Liver (tissue), 9 donors: ENCODE measurements around the gene CFAP65. TPM values are rescaled to one million over a fixed set of nuclear protein-coding genes. Genes with fewer than 3 reads are reported as not detected.

Experiments
- DNase-seq: peaks from one replicate; pipeline ENCODE4 v3.0.0-alpha.2; 2017; ENCODE audit warnings: low spot score
- H3K27ac ChIP-seq, 2 donors: one replicate each; pipeline ENCODE4 v1.7.0; 2013; ENCODE audit warnings: inconsistent platforms in 2 of 2, low read length in 2 of 2, control low read depth in 1 of 2, low read depth in 1 of 2, mild to moderate bottlenecking in 1 of 2
- H3K27me3 ChIP-seq, 4 donors: one replicate each; pipeline versions ENCODE4 v1.6.1 to v1.7.0; 2013; ENCODE audit warnings: low read length in 3 of 4, inconsistent platforms in 1 of 4, mild to moderate bottlenecking in 1 of 4, moderate library complexity in 1 of 4; ENCODE audit not compliant: control insufficient read depth in 4 of 4, insufficient read depth in 4 of 4
- H3K36me3 ChIP-seq, 4 donors: one replicate each; pipeline versions ENCODE4 v1.6.1 to v1.7.0; 2013; ENCODE audit warnings: low read length in 3 of 4, mild to moderate bottlenecking in 3 of 4, low read depth in 1 of 4, moderate library complexity in 1 of 4; ENCODE audit not compliant: control insufficient read depth in 4 of 4, insufficient read depth in 3 of 4
- H3K4me1 ChIP-seq, 4 donors: one replicate each; pipeline versions ENCODE4 v1.6.1 to v1.7.0; 2013; ENCODE audit warnings: low read length in 3 of 4, mild to moderate bottlenecking in 3 of 4, moderate library complexity in 1 of 4; ENCODE audit not compliant: control insufficient read depth in 4 of 4, insufficient read depth in 4 of 4
- H3K4me3 ChIP-seq, 3 donors: one replicate each; pipeline versions ENCODE4 v1.6.1 to v1.7.0; 2013; ENCODE audit warnings: low read length in 3 of 3, control low read depth in 1 of 3, low read depth in 1 of 3, mild to moderate bottlenecking in 1 of 3
- H3K9ac ChIP-seq, 2 donors: one replicate each; pipeline ENCODE4 v1.7.0; 2013; ENCODE audit warnings: low read length in 2 of 2, mild to moderate bottlenecking in 2 of 2, moderate library complexity in 2 of 2, control low read depth in 1 of 2, low read depth in 1 of 2
- H3K9me3 ChIP-seq, 4 donors: one replicate each; pipeline versions ENCODE4 v1.6.1 to v1.7.0; 2013; ENCODE audit warnings: low read length in 3 of 4; ENCODE audit not compliant: control insufficient read depth in 4 of 4
- EGR1 ChIP-seq, 2 donors: IDR thresholded peaks; 2 replicates each; pipeline ENCODE4 v1.6.1; 2016 to 2018; ENCODE audit warnings: antibody characterized with exemption in 2 of 2, low read depth in 2 of 2
- FOXA2 ChIP-seq: IDR thresholded peaks from 2 replicates; pipeline ENCODE4 v1.6.1; 2016; ENCODE audit warnings: antibody characterized with exemption
- HNF4A ChIP-seq, 2 donors: conservative IDR thresholded peaks; 2 replicates each; pipeline ENCODE4 v1.6.1; 2016; ENCODE audit warnings: antibody characterized with exemption in 2 of 2, mild to moderate bottlenecking in 2 of 2
- HNF4G ChIP-seq: IDR thresholded peaks from 2 replicates; pipeline ENCODE4 v1.6.1; 2016; ENCODE audit warnings: antibody characterized with exemption
- JUND ChIP-seq, 2 donors: IDR thresholded peaks; 2 replicates each; pipeline ENCODE4 v1.6.1; 2016; ENCODE audit warnings: antibody characterized with exemption in 2 of 2
- NR2F2 ChIP-seq: IDR thresholded peaks from 2 replicates; pipeline ENCODE4 v1.6.1; 2016; ENCODE audit warnings: antibody characterized with exemption
- RAD21 ChIP-seq, 2 donors: IDR thresholded peaks; 2 replicates each; pipeline ENCODE4 v1.6.1; 2016; ENCODE audit warnings: antibody characterized with exemption in 2 of 2, mild to moderate bottlenecking in 2 of 2
- SP1 ChIP-seq: IDR thresholded peaks from 2 replicates; pipeline ENCODE4 v1.6.1; 2018; ENCODE audit warnings: antibody characterized with exemption, mild to moderate bottlenecking
- TAF1 ChIP-seq: conservative IDR thresholded peaks from 2 replicates; pipeline ENCODE4 v1.6.1; 2016; ENCODE audit warnings: antibody characterized with exemption, mild to moderate bottlenecking
- WGBS: extraction: QIAGEN DNeasy Blood & Tissue Kit; methylation state at CpG from one replicate; pipeline ENCODE4 v1.1.7; 2013; 5-methylcytosine and 5-hydroxymethylcytosine counted together
- polyA plus RNA-seq, 2 donors: library from polyadenylated mRNA; stranded (reverse) in 1 of 2; unstranded in 1 of 2; fragments of 200-250 nt in 1 of 2; fragments of >200 nt in 1 of 2; fragmentation: Nextera tagmentation in 1 of 2; extraction: Ambion mirVana in 1 of 2; gene quantifications; one replicate each; pipeline versions ENCODE4 v1.2.1 to v1.2.3, GENCODE V29; 2013 to 2015
- total RNA-seq, 2 donors: library from RNA; depleted of rRNA; stranded (reverse); fragments of >200 nt; gene quantifications; one replicate each; pipeline ENCODE4 v1.2.3, GENCODE V29; 2014
- TF ChIP-seq, protein P1 (sequence below): fragments of 150-350 bp; IDR thresholded peaks from 2 replicates; pipeline ENCODE4 v1.5.1; 2017; ENCODE audit warnings: improper control_type of control experiment, low read depth, low read length; ENCODE audit not compliant: missing input control
- TF ChIP-seq, protein P2 (sequence below): IDR thresholded peaks from 2 replicates; pipeline ENCODE4 v1.6.1; 2016; ENCODE audit warnings: antibody characterized with exemption
- TF ChIP-seq, protein P3 (sequence below): IDR thresholded peaks from 2 replicates; pipeline ENCODE4 v1.6.1; 2016; ENCODE audit warnings: antibody characterized with exemption
- TF ChIP-seq, protein P4 (sequence below): IDR thresholded peaks from 2 replicates; pipeline ENCODE4 v1.6.1; 2016; ENCODE audit warnings: antibody characterized with exemption
- TF ChIP-seq, protein P5 (sequence below): IDR thresholded peaks from 2 replicates; pipeline ENCODE4 v1.6.1; 2016; ENCODE audit warnings: antibody characterized with exemption, mild to moderate bottlenecking
- donor health status: healthy.
- donor health status: healthy.
- donor health status: healthy.
- donor health status: healthy.
- donor health status: healthy.

The CFAP65 gene
- total and polyA plus RNA-seq, 4 donors = not detected

DNA sequence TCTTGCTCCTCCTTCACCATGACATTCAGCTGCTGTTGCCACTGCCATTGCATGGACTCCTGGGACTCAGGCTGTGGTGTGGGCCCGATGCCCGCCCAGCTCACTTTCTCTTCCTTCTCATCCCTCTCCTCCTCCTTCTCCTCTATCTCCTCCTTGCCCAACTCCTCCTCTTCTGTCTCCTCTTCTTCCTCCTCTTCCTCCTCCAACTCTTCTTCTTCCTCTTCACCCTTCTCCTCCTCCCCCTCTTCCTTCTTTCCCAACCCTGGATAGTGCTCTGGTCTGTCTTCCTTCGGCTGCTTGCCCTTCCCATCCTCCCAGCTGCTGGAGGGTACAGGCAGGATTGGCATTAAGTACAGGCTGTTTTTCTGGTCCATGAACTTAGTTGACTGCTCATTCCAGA, 37.3 kb downstream of the CFAP65 start (continued):
- TF ChIP-seq, protein P1, sequence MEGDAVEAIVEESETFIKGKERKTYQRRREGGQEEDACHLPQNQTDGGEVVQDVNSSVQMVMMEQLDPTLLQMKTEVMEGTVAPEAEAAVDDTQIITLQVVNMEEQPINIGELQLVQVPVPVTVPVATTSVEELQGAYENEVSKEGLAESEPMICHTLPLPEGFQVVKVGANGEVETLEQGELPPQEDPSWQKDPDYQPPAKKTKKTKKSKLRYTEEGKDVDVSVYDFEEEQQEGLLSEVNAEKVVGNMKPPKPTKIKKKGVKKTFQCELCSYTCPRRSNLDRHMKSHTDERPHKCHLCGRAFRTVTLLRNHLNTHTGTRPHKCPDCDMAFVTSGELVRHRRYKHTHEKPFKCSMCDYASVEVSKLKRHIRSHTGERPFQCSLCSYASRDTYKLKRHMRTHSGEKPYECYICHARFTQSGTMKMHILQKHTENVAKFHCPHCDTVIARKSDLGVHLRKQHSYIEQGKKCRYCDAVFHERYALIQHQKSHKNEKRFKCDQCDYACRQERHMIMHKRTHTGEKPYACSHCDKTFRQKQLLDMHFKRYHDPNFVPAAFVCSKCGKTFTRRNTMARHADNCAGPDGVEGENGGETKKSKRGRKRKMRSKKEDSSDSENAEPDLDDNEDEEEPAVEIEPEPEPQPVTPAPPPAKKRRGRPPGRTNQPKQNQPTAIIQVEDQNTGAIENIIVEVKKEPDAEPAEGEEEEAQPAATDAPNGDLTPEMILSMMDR = no peak
- TF ChIP-seq RAD21 (IDR thresholded peaks at IDR 0.05) (no peak), HNF4A (conservative IDR thresholded peaks at IDR 0.05) (no peak)

DNA sequence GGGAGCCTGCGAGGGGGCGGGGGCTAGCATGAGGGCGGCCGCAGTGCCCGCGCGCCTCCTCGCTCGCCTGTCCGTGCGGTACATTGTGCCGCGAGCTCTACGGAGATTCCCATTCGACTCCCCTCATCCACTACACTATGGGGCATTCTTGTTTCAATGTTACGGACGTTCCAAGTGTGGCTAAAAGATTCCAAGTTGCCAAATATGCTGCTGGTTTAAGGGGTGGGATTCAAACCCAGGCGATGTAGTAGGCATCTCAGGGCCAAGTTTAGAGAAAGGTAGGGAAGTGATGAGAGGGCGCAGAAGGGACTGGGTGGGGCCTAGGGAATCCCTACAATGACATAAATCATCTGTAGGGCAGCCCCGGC, 38.1 kb downstream of the CFAP65 start:
- 22% methylated on average over 20 of the region's 20 CpGs for WGBS
- Histone ChIP-seq H3K27ac (no peak overlapping the region), H3K27me3 (no peaks in the 10 kb centered on the region)

More for the DNA sequence above, 38.1 kb downstream of the CFAP65 start:
- Histone ChIP-seq H3K4me1 (peaks cover 4 to 33% (median 17%) of the 10 kb centered on the region in 4 donors), H3K36me3 (no peaks in the 10 kb centered on the region), H3K4me3 (peak overlapping the region in 1 of 3 donors; percentile 47), H3K9ac (no peak overlapping the region), H3K9me3 (no peaks in the 10 kb centered on the region)
- no peak for DNase-seq
- TF ChIP-seq TAF1 = no peak
- TF ChIP-seq NR2F2 = no peak
- TF ChIP-seq, protein P1 = no peak
- TF ChIP-seq, protein P2, sequence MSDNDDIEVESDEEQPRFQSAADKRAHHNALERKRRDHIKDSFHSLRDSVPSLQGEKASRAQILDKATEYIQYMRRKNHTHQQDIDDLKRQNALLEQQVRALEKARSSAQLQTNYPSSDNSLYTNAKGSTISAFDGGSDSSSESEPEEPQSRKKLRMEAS = no peak
- TF ChIP-seq EGR1 (IDR thresholded peaks at IDR 0.05; ENCODE audit: low read depth in 2 of 2) = no peak
- TF ChIP-seq HNF4G = no peak
- TF ChIP-seq JUND (IDR thresholded peaks at IDR 0.05) = no peak
- TF ChIP-seq SP1 = no peak
- no peak for TF ChIP-seq FOXA2
- TF ChIP-seq, protein P3, sequence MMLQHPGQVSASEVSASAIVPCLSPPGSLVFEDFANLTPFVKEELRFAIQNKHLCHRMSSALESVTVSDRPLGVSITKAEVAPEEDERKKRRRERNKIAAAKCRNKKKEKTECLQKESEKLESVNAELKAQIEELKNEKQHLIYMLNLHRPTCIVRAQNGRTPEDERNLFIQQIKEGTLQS = no peak
- TF ChIP-seq, protein P4, sequence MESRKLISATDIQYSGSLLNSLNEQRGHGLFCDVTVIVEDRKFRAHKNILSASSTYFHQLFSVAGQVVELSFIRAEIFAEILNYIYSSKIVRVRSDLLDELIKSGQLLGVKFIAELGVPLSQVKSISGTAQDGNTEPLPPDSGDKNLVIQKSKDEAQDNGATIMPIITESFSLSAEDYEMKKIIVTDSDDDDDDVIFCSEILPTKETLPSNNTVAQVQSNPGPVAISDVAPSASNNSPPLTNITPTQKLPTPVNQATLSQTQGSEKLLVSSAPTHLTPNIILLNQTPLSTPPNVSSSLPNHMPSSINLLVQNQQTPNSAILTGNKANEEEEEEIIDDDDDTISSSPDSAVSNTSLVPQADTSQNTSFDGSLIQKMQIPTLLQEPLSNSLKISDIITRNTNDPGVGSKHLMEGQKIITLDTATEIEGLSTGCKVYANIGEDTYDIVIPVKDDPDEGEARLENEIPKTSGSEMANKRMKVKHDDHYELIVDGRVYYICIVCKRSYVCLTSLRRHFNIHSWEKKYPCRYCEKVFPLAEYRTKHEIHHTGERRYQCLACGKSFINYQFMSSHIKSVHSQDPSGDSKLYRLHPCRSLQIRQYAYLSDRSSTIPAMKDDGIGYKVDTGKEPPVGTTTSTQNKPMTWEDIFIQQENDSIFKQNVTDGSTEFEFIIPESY = no peak
- TF ChIP-seq, protein P5, sequence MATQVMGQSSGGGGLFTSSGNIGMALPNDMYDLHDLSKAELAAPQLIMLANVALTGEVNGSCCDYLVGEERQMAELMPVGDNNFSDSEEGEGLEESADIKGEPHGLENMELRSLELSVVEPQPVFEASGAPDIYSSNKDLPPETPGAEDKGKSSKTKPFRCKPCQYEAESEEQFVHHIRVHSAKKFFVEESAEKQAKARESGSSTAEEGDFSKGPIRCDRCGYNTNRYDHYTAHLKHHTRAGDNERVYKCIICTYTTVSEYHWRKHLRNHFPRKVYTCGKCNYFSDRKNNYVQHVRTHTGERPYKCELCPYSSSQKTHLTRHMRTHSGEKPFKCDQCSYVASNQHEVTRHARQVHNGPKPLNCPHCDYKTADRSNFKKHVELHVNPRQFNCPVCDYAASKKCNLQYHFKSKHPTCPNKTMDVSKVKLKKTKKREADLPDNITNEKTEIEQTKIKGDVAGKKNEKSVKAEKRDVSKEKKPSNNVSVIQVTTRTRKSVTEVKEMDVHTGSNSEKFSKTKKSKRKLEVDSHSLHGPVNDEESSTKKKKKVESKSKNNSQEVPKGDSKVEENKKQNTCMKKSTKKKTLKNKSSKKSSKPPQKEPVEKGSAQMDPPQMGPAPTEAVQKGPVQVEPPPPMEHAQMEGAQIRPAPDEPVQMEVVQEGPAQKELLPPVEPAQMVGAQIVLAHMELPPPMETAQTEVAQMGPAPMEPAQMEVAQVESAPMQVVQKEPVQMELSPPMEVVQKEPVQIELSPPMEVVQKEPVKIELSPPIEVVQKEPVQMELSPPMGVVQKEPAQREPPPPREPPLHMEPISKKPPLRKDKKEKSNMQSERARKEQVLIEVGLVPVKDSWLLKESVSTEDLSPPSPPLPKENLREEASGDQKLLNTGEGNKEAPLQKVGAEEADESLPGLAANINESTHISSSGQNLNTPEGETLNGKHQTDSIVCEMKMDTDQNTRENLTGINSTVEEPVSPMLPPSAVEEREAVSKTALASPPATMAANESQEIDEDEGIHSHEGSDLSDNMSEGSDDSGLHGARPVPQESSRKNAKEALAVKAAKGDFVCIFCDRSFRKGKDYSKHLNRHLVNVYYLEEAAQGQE = no peak
- TF ChIP-seq RAD21 (IDR thresholded peaks at IDR 0.05) = no peak
